Raji (cell line): ENCODE data around the gene DCST1.

Experiments used
- POLR2A ChIP-seq: IDR thresholded peaks from 2 replicates; pipeline ENCODE4 v1.6.1; 2011; ENCODE audit warnings: low read depth, low read length, control low read depth; ENCODE audit not compliant: insufficient read depth

DCST1 gene

DNA sequence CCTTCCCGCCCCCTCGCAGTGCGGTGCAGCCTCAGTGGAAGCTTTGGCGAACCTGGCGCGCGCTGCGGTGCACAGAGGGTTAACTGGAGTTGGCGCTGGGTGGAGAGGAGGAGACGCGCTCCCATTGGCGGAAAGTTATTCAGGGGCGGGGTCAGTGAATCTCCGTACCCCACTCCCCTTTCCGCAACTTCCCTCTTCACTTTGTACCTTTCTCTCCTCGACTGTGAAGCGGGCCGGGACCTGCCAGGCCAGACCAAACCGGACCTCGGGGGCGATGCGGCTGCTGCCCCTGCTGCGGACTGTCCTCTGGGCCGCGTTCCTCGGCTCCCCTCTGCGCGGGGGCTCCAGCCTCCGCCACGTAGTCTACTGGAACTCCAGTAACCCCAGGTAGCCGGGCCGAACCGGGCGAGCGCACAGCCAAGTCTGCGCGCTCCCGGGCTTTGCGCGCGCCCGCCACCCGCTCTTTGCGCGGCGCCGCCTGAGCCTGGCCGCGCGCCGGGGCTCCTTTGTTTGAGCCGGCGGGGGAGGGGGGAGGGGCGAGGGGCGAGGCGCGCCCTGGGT lies 30.0 kb downstream of the DCST1 start, which contains the start of gene EFNA4:
EFNA4 (plus strand) TSS at position 191 of the 561 bp plus-strand sequence; CDS start at position 275, 84 bp downstream.
- peak; percentile 97 for TF ChIP-seq POLR2A

DNA sequence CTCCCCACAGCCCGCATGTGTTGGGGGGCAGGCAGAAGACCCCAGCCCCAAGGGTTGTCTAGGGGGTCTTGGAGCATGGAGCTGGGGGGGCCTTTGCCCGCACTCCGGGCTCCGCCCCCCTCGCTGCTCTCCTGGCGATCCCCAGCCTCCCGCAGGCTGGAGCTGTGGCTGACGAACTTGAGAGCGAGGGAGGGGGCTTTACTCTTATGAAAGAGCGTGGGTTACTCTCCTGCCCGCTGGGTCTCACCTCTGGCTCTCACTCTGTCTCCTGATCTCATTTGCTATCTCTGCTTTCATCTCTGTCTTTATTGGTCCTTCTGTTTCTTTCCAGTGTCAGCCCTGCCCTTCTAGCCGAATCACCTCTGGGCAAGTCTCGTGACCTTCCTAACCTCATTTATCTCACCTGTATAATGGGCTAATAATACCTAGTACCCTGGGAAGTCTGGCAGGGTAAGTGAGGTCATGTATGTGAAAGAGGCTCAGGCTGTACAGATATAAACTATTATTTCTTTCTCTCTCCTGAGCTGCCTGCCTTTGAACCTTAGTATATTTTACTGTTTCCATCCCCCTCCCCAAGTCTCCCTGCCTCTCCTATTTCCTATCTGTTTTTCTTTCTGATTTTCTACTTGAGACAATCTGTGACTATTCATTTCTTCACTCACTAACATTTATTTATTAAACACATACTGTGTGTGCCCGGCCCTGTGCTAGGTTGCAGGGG lies 30.6 kb downstream of the DCST1 start:
- TF ChIP-seq POLR2A: no peak

GRCh38 chr1:155064832-155065429 lies 31.3 kb downstream of the DCST1 start:
- TF ChIP-seq POLR2A: no peak

DNA sequence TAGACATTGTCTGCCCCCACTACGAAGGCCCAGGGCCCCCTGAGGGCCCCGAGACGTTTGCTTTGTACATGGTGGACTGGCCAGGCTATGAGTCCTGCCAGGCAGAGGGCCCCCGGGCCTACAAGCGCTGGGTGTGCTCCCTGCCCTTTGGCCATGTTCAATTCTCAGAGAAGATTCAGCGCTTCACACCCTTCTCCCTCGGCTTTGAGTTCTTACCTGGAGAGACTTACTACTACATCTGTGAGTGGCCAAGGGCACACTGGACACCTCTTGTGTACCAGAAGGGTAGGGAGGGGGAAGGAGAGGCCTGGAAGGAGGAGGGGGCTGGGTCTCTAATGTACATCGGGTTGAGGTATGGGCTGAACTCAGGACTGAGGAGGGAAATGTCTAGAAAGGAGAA lies 33.2 kb downstream of the DCST1 start:
- TF ChIP-seq POLR2A: no peak

GRCh38 chr1:155068599-155068998 lies 35.0 kb downstream of the DCST1 start:
- no peak for TF ChIP-seq POLR2A

DNA sequence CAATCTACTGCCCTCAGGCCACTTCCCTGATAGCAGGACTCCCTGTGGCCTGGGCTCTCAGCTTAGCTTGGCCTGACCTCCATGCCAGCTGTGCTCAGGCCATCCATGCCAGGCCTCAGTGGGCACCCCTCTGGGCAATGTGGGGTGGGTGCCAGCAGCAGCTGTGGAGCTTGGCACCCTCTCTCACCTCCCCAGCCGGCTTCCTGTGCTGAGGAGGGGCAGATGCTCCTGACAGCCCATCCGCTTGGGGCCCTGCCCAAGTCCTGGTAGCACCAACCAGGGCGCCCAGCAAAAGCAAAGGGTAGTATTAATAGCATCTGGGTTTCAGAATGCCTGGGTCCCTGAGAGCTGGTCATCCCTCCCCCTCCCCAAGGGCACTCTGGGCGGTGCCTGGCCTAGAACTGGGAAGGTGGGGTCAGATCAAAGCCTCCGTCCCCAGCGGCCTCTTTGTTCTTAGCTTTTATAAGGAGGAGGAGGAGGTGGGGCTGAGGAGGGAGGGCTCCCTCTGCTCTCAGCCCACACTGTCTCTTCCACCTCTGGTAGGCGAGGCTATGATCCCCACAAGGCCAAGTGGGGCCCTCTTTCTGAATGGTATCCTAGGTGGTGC lies 36.0 kb downstream of the DCST1 start:
- no peak for TF ChIP-seq POLR2A

GRCh38 chr1:155070158-155070621 lies 36.6 kb downstream of the DCST1 start:
- no peak for TF ChIP-seq POLR2A

- TF ChIP-seq POLR2A: no peak
These were observed 37.3 kb downstream of the DCST1 start for GRCh38 chr1:155070721-155071569.

- no peak for TF ChIP-seq POLR2A
These were observed 38.1 kb downstream of the DCST1 start for GRCh38 chr1:155071701-155072100.

- no peak for TF ChIP-seq POLR2A
These were observed 39.1 kb downstream of the DCST1 start for GRCh38 chr1:155072531-155073289.

- TF ChIP-seq POLR2A: no peak
These were observed 40.0 kb downstream of the DCST1 start for GRCh38 chr1:155073377-155074242.

DNA sequence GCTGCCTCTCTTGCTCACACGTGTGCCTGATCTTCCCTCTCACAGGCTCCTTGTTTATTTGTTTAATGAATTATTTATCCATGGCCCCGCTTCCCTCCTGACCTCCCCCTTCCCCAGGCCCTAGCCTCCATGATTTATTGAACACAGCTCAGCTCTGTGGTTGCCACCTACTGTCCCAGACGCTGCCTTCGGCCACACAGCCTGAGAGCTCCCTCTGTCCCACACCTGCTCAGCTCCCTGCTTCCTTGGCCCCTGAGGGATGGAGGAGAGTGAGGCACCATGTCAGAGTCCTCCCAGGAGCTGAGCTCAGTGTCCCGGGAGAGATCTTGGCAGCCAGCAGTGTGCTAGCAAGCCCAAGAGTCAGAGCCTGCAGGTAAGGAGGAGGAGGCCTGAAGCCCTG lies 41.9 kb downstream of the DCST1 start:
- no peak for TF ChIP-seq POLR2A

DNA sequence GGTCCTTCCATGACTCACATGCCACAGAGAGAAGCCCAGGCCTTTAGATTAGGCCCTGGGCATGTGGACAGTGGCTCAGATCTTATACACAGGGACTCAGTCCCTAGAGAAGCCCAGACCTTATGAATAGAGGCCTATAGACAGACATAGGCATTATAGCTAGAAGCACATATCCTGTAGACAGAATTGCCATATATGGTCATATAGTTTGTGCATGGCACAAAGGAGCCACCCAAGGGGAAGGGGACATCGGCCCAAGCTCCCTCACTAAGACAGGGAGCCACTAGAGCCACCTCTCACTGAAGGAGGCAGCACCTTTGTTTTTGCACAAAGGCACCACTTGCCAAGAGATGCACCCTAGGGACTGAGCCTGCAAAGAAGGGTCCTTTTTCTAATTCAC lies 42.7 kb downstream of the DCST1 start:
- TF ChIP-seq POLR2A: no peak

DNA sequence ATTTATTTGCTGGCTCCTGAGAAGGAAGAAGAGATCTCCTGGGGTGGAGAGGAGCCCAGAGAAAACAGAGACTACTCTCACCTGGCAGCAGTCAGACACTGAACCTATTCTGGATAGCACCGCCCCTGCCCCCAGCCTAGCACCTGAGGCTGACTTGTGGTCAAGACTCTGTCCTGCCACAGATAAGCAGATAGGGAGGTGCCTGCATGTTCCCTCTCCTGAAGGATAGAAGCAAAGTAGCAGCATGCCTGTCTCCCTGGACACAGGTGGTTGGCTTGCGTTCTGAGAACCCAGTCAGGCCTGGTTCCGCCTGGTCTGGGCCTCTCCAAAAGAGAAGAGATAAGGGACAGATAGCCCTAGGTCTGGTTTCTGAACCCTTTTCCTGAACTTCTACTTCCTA lies 43.7 kb downstream of the DCST1 start:
- TF ChIP-seq POLR2A: no peak
